ENCODE results near the gene CCDC83. TPM values are rescaled to one million over a fixed set of nuclear protein-coding genes. Genes with fewer than 3 reads are reported as not detected.

The CCDC83 gene
- total RNA-seq, 1 donor from 2014 or later = not detected

Other genes starting within 250 kb of the CCDC83 start
- gene DLG2, start 228.0 kb upstream of the CCDC83 start, total RNA-seq = 7.9 and 9.5 TPM in 2 replicates
- gene TMEM126B, start 226.8 kb upstream of the CCDC83 start, total RNA-seq = 78.0 and 79.7 TPM in 2 replicates
- gene TMEM126A, start 207.4 kb upstream of the CCDC83 start, total RNA-seq = 41.6 and 44.1 TPM in 2 replicates
- gene CREBZF, start 190.3 kb upstream of the CCDC83 start, total RNA-seq = 29.7 and 34.4 TPM in 2 replicates
- gene CCDC89, start 169.2 kb upstream of the CCDC83 start, total RNA-seq = 2.5 and 3.5 TPM in 2 replicates
- gene SYTL2, start 44.2 kb upstream of the CCDC83 start, total RNA-seq = 181 and 225 TPM in 2 replicates
- gene PICALM, start 213.7 kb downstream of the CCDC83 start, total RNA-seq = 179 and 182 TPM in 2 replicates

Measured in myocyte (in vitro differentiated cells).